HEK293 (cell line): ENCODE measurements around the gene ESCO1.
"Not testable (repeated sequence)": the region's sequence is repeated elsewhere in the genome, so short reads cannot be mapped to it uniquely, and the experiment has no call there.

Experiments
- CTCF ChIA-PET: fragments of 350-600 bp; formaldehyde crosslinking; extraction: SDS; loops from one replicate; lab custom pipeline; 2021; ENCODE audit warnings: antibody characterized with exemption; lab: Yijun Ruan, JAX
- POLR2A ChIA-PET: fragments of 300-600 bp; formaldehyde crosslinking; extraction: SDS; loops from one replicate; lab custom pipeline; 2020; ENCODE audit warnings: antibody characterized with exemption, inconsistent platforms; lab: Yijun Ruan, JAX
- H3K27ac ChIP-seq: fragments of 200-500 bp; sonication (Bioruptor generic); 2 replicates; pipeline ENCODE4 v1.5.1; 2014; ENCODE audit warnings: low read depth, low read length, control low read depth, inconsistent platforms; ENCODE audit errors: extremely low read depth
- H3K36me3 ChIP-seq, 2 experiments: fragments of 200-500 bp in 1 of 2; sonication (Bioruptor generic) in 1 of 2; 1 replicate in 1 of 2; 2 replicates in 1 of 2; pipeline ENCODE4 v1.5.1; 2014 to 2017; ENCODE audit warnings: inconsistent platforms in 2 of 2, low read length in 2 of 2; ENCODE audit not compliant: control insufficient read depth in 2 of 2, insufficient read depth in 1 of 2
- H3K4me1 ChIP-seq: fragments of 200-500 bp; sonication (Bioruptor generic); 2 replicates; pipeline ENCODE4 v1.5.1; 2014; ENCODE audit warnings: mild to moderate bottlenecking, low read length, inconsistent platforms; ENCODE audit not compliant: control insufficient read depth, insufficient read depth
- H3K4me3 ChIP-seq: 2 replicates; pipeline ENCODE4 v1.5.1; 2011; ENCODE audit warnings: low read depth, mild to moderate bottlenecking, control low read depth, low read length, moderate library complexity
- H3K9me3 ChIP-seq: fragments of 200-500 bp; sonication (Bioruptor generic); 2 replicates; pipeline ENCODE4 v1.5.1; 2014; ENCODE audit warnings: low read depth, low read length, inconsistent platforms; ENCODE audit not compliant: control insufficient read depth, insufficient read depth
- ATF2 ChIP-seq: fragments of 450-650 bp; formaldehyde crosslinking; IDR thresholded peaks from 2 replicates; pipeline ENCODE4 v1.5.1; 2016; ENCODE audit warnings: missing biosample characterization, missing genetic modification characterization, low read depth
- CTCF ChIP-seq: fragments of 450-650 bp; formaldehyde crosslinking; IDR thresholded peaks from 2 replicates; pipeline ENCODE4 v1.5.1; 2016; ENCODE audit warnings: missing biosample characterization, missing genetic modification characterization
- GFI1B ChIP-seq: fragments of 450-650 bp; formaldehyde crosslinking; IDR thresholded peaks from 2 replicates; pipeline ENCODE4 v1.5.1; 2016; ENCODE audit warnings: missing biosample characterization, missing genetic modification characterization
- KLF8 ChIP-seq: fragments of 450-650 bp; formaldehyde crosslinking; IDR thresholded peaks from 2 replicates; pipeline ENCODE4 v1.5.1; 2016; ENCODE audit warnings: missing biosample characterization, missing genetic modification characterization
- OVOL3 ChIP-seq: fragments of 450-650 bp; formaldehyde crosslinking; IDR thresholded peaks from 2 replicates; pipeline ENCODE4 v1.5.1; 2016; ENCODE audit warnings: missing biosample characterization, missing genetic modification characterization
- PRDM10 ChIP-seq: fragments of 450-650 bp; formaldehyde crosslinking; IDR thresholded peaks from 2 replicates; pipeline ENCODE4 v1.5.1; 2016; ENCODE audit warnings: missing biosample characterization, missing genetic modification characterization
- REPIN1 ChIP-seq: fragments of 450-650 bp; formaldehyde crosslinking; IDR thresholded peaks from 2 replicates; pipeline ENCODE4 v1.5.1; 2017; ENCODE audit warnings: missing biosample characterization, missing genetic modification characterization, low read depth
- SALL2 ChIP-seq: fragments of 450-650 bp; formaldehyde crosslinking; IDR thresholded peaks from 2 replicates; pipeline ENCODE4 v1.5.0; 2017; ENCODE audit warnings: missing biosample characterization, mild to moderate bottlenecking, missing genetic modification characterization, borderline replicate concordance
- SP3 ChIP-seq: fragments of 450-650 bp; formaldehyde crosslinking; IDR thresholded peaks from 2 replicates; pipeline ENCODE4 v1.5.1; 2016; ENCODE audit warnings: missing biosample characterization, missing genetic modification characterization
- ZBTB10 ChIP-seq: fragments of 450-650 bp; formaldehyde crosslinking; IDR thresholded peaks from 2 replicates; pipeline ENCODE4 v1.5.1; 2016; ENCODE audit warnings: missing biosample characterization, missing genetic modification characterization
- ZBTB11 ChIP-seq: fragments of 450-650 bp; formaldehyde crosslinking; conservative IDR thresholded peaks from 2 replicates; pipeline ENCODE4 v1.5.1; 2016; ENCODE audit warnings: low read depth, missing biosample characterization, missing genetic modification characterization
- ZFHX2 ChIP-seq: fragments of 450-650 bp; formaldehyde crosslinking; conservative IDR thresholded peaks from 2 replicates; pipeline ENCODE4 v1.5.1; 2016; ENCODE audit warnings: missing biosample characterization, missing genetic modification characterization
- ZFP41 ChIP-seq: fragments of 450-650 bp; formaldehyde crosslinking; IDR thresholded peaks from 2 replicates; pipeline ENCODE4 v1.5.1; 2016; ENCODE audit warnings: missing biosample characterization, missing genetic modification characterization, borderline replicate concordance
- ZNF19 ChIP-seq: fragments of 450-650 bp; formaldehyde crosslinking; IDR thresholded peaks from 2 replicates; pipeline ENCODE4; 2016; ENCODE audit warnings: missing biosample characterization, missing genetic modification characterization, low read depth
- ZNF214 ChIP-seq: fragments of 450-650 bp; formaldehyde crosslinking; IDR thresholded peaks from 2 replicates; pipeline ENCODE4 v1.5.1; 2017; ENCODE audit warnings: missing biosample characterization, mild to moderate bottlenecking, missing genetic modification characterization, borderline replicate concordance
- ZNF416 ChIP-seq: fragments of 450-650 bp; formaldehyde crosslinking; IDR thresholded peaks from 2 replicates; pipeline ENCODE4 v1.5.1; 2016; ENCODE audit warnings: missing biosample characterization, missing genetic modification characterization
- ZSCAN23 ChIP-seq: fragments of 450-650 bp; formaldehyde crosslinking; IDR thresholded peaks from 2 replicates; pipeline ENCODE4 v1.5.1; 2016; ENCODE audit warnings: missing biosample characterization, missing genetic modification characterization

ESCO1 gene

GRCh38 chr18:21612125-21613039 is 11.9 kb upstream of the ESCO1 start, which contains the start of gene SNRPD1 (continued):
- no peak for TF ChIP-seq ZBTB10 (tag by site-specific recombination)
- no peak for TF ChIP-seq SALL2 (tag by site-specific recombination)
- peak; percentile 63 for TF ChIP-seq OVOL3
- TF ChIP-seq REPIN1 = no peak
- no peak for TF ChIP-seq ZSCAN23 (tag by site-specific recombination)
- peak; percentile 68 for TF ChIP-seq SP3
- peak; percentile 58; the same call in 1 of the 2 replicates for TF ChIP-seq KLF8 (tag by site-specific recombination)
- TF ChIP-seq ZNF416 (tag by site-specific recombination) = no peak
- peak; percentile 98 for TF ChIP-seq CTCF (tag by site-specific recombination)
- no peak for TF ChIP-seq ATF2 (tag by site-specific recombination)
- peak; percentile 74 for TF ChIP-seq PRDM10 (tag by site-specific recombination)
- TF ChIP-seq ZNF214 = no peak
- TF ChIP-seq GFI1B (tag by site-specific recombination) = no peak
- TF ChIP-seq ZFHX2 (tag by site-specific recombination) = no peak
- TF ChIP-seq ZBTB11 (tag by site-specific recombination) = peak; percentile 98
- no peak for TF ChIP-seq ZFP41 (tag by site-specific recombination)
- TF ChIP-seq ZNF19 (tag by site-specific recombination) = no peak; the same call in 1 of the 2 replicates

GRCh38 chr18:21611401-21612124 is 11.1 kb upstream of the ESCO1 start:
- Histone ChIP-seq H3K36me3 (peaks cover 9 to 30% of the 10 kb centered on the region in 2 experiments), H3K27ac (peak overlapping the region; percentile 87; the same call in 1 of the 2 replicates)
- H3K4me3 ChIP-seq, H3K4me1 ChIP-seq, H3K9me3 ChIP-seq: not testable (repeated sequence)
- ChIA-PET POLR2A (interaction anchor here (0.6 to 6.5 kb wide), 6 partner anchors 11 to 129 kb away, joined by 3 to 67 read pairs (median 6); partner anchors contain the start of genes ABHD3, ESCO1 and MIB1), CTCF (interaction anchor here (0.6 to 6.9 kb wide), 8 partner anchors 10 to 602 kb away, joined by 3 to 89 read pairs (median 5); partner anchors contain the start of gene ESCO1)
